Endometrial microvascular endothelial cells (primary cell): ENCODE data around the gene CCDC70. TPM values are rescaled to one million over a fixed set of nuclear protein-coding genes. Genes with fewer than 3 reads are reported as not detected.
"Not testable (repeated sequence)": the region's sequence is repeated elsewhere in the genome, so short reads cannot be mapped to it uniquely, and the experiment has no call there.

Source experiments
- in situ Hi-C: cut with HindIII; loops from 2 replicates; pipeline ENCODE4 v1.10.0; 2017; ENCODE audit warnings: low sequenced_read_pairs, low pct_unique_long_range_greater_than_20kb; ENCODE audit errors: inconsistent ontology term
- total RNA-seq: library from RNA; depleted of rRNA; stranded (reverse); fragments of >200 nt; gene quantifications from one replicate; pipeline ENCODE4 v1.2.3, GENCODE V29; 2015; ENCODE audit errors: inconsistent ontology term

CCDC70 gene
- total RNA-seq, 1 donor from 2014 or later, result 1.3 TPM

GRCh38 chr13:51892657-51893056, 30.9 kb downstream of the CCDC70 start:
- in situ Hi-C loops, result no loop called here

- in situ Hi-C loops, result no loop called here
Observed at GRCh38 chr13:51894239-51894638, 32.5 kb downstream of the CCDC70 start.

- in situ Hi-C loops, result no loop called here
Observed at GRCh38 chr13:51895906-51896888, 34.4 kb downstream of the CCDC70 start.

- in situ Hi-C loops, result no loop called here
Observed at GRCh38 chr13:51900471-51900870, 38.7 kb downstream of the CCDC70 start.

- in situ Hi-C loops, result no loop called here
Observed at GRCh38 chr13:51902776-51903175, 41.0 kb downstream of the CCDC70 start.

GRCh38 chr13:51905787-51906186, 44.0 kb downstream of the CCDC70 start:
- in situ Hi-C loops, result no loop called here

GRCh38 chr13:51906581-51906980, 44.8 kb downstream of the CCDC70 start:
- in situ Hi-C loops, result no loop called here

GRCh38 chr13:51907040-51907732, 45.4 kb downstream of the CCDC70 start:
- in situ Hi-C loops, result no loop called here

GRCh38 chr13:51909265-51909664, 47.5 kb downstream of the CCDC70 start:
- in situ Hi-C loops, result not testable (repeated sequence)

GRCh38 chr13:51910508-51910907, 48.7 kb downstream of the CCDC70 start:
- in situ Hi-C loops, result no loop called here

- in situ Hi-C loops, result no loop called here
Observed at GRCh38 chr13:51912091-51912490, 50.3 kb downstream of the CCDC70 start.

- in situ Hi-C loops, result no loop called here
Observed at GRCh38 chr13:51912511-51913225, 50.9 kb downstream of the CCDC70 start.

GRCh38 chr13:51913421-51914136, 51.8 kb downstream of the CCDC70 start:
- in situ Hi-C loops, result no loop called here

- in situ Hi-C loops, result no loop called here
Observed at GRCh38 chr13:51914137-51914493, 52.3 kb downstream of the CCDC70 start.

Other genes starting within 250 kb of the CCDC70 start
- gene DHRS12, start 57.8 kb upstream of the CCDC70 start, total RNA-seq, result 2.1 TPM
- gene TMEM272, start 16.8 kb upstream of the CCDC70 start, total RNA-seq, result not detected
- 8.3 TPM for gene ATP7B, start 149.5 kb downstream of the CCDC70 start, total RNA-seq
- 21.8 TPM for gene ALG11, start 150.4 kb downstream of the CCDC70 start, total RNA-seq
- 8.3 TPM for gene UTP14C, start 162.7 kb downstream of the CCDC70 start, total RNA-seq